Gastrocnemius medialis (tissue), 4 donors: ENCODE results near the gene CACNA1B.

ENCODE experiments used
- CTCF ChIP-seq, 5 experiments: fragments of 450-650 bp in 3 of 5; fragments of 200-600 bp in 2 of 5; sonication (generic) in 2 of 5; IDR thresholded peaks in 4 of 5; conservative IDR thresholded peaks in 1 of 5; 1 replicate in 4 of 5; 2 replicates in 1 of 5; pipeline ENCODE4 v1.5.1; 2016 to 2019; ENCODE audit warnings: antibody characterized with exemption in 5 of 5, mild to moderate bottlenecking in 3 of 5, moderate library complexity in 3 of 5
- POLR2A ChIP-seq, 2 donors: fragments of 450-650 bp; IDR thresholded peaks; one replicate each; pipeline ENCODE4 v1.6.1; 2017; ENCODE audit warnings: antibody characterized with exemption in 2 of 2, mild to moderate bottlenecking in 2 of 2, moderate library complexity in 2 of 2

GRCh38 chr9:138071292-138071691 is 193.7 kb downstream of the CACNA1B start:
- no peak for TF ChIP-seq POLR2A (IDR thresholded peaks at IDR 0.05)
- no peak for TF ChIP-seq CTCF (IDR thresholded peaks at IDR 0.05 in 4 of 5, conservative IDR thresholded peaks at IDR 0.05 in 1 of 5)
